Ishikawa (cell line): ENCODE data around the gene DGKQ.

ENCODE experiments used
- CEBPB ChIP-seq: IDR thresholded peaks from 2 replicates; pipeline ENCODE4 v1.6.1; 2012
- CREB1 ChIP-seq: IDR thresholded peaks from 2 replicates; pipeline ENCODE4 v1.6.1; 2012; ENCODE audit warnings: low read depth
- EGR1 ChIP-seq: IDR thresholded peaks from 2 replicates; pipeline ENCODE4 v1.6.1; 2012
- EP300 ChIP-seq: IDR thresholded peaks from 2 replicates; pipeline ENCODE4 v1.6.1; 2012; ENCODE audit warnings: borderline replicate concordance
- FOXM1 ChIP-seq: IDR thresholded peaks from 2 replicates; pipeline ENCODE4 v1.6.1; 2012; ENCODE audit warnings: low read depth, borderline replicate concordance
- MAX ChIP-seq: IDR thresholded peaks from 2 replicates; pipeline ENCODE4 v1.6.1; 2012
- NFIC ChIP-seq: IDR thresholded peaks from 2 replicates; pipeline ENCODE4 v1.6.1; 2012
- RAD21 ChIP-seq: IDR thresholded peaks from 2 replicates; pipeline ENCODE4 v1.6.1; 2012; ENCODE audit warnings: low read depth
- REST ChIP-seq: IDR thresholded peaks from 2 replicates; pipeline ENCODE4 v1.6.1; 2012; ENCODE audit warnings: low read depth, mild to moderate bottlenecking
- TAF1 ChIP-seq: IDR thresholded peaks from 2 replicates; pipeline ENCODE4 v1.6.1; 2012; ENCODE audit warnings: low read depth, mild to moderate bottlenecking
- TCF12 ChIP-seq: IDR thresholded peaks from 2 replicates; pipeline ENCODE4 v1.6.1; 2012; ENCODE audit warnings: low read depth
- TEAD4 ChIP-seq: IDR thresholded peaks from 2 replicates; pipeline ENCODE4 v1.6.1; 2012
- USF1 ChIP-seq: IDR thresholded peaks from 2 replicates; pipeline ENCODE4 v1.6.1; 2012
- YY1 ChIP-seq: IDR thresholded peaks from 2 replicates; pipeline ENCODE4 v1.6.1; 2012; ENCODE audit warnings: low read depth
- ZBTB7A ChIP-seq: IDR thresholded peaks from 2 replicates; pipeline ENCODE4 v1.6.1; 2012; ENCODE audit warnings: low read depth

DGKQ gene

GRCh38 chr4:959338-960139, 13.8 kb downstream of the DGKQ start:
- no peak for TF ChIP-seq TAF1
- no peak for TF ChIP-seq TEAD4

- TF ChIP-seq TEAD4 (no peak), USF1 (no peak), NFIC (no peak), RAD21 (no peak), EGR1 (no peak), CREB1 (no peak), CEBPB (no peak), MAX (no peak), YY1 (no peak), FOXM1 (no peak), ZBTB7A (no peak), TAF1 (no peak), REST (no peak), EP300 (no peak), TCF12 (no peak)
These were observed 14.6 kb downstream of the DGKQ start for GRCh38 chr4:958696-959337.

- TF ChIP-seq EP300 (no peak), FOXM1 (no peak), NFIC (no peak), RAD21 (no peak), TCF12 (no peak), REST (no peak), MAX (no peak), ZBTB7A (no peak), TAF1 (no peak), USF1 (no peak), CEBPB (no peak)
These were observed 15.1 kb downstream of the DGKQ start for GRCh38 chr4:958314-958665.

- TF ChIP-seq REST (no peak), MAX (no peak), EGR1 (no peak), TEAD4 (no peak), CREB1 (no peak), CEBPB (no peak), FOXM1 (no peak), YY1 (no peak), TCF12 (no peak), TAF1 (no peak), NFIC (no peak)
These were observed 15.6 kb downstream of the DGKQ start for GRCh38 chr4:957581-958313.
